GM18502 (cell line): ENCODE data around the gene FBN1.
A peak's percentile ranks its signal among the peaks of the same experiment; 100 is the strongest.

Experiments
- ATAC-seq: cut with Tn5 transposase; IDR thresholded peaks from one replicate; pipeline ENCODE4 v1.9.1; 2021; ENCODE audit warnings: mild to moderate bottlenecking; ENCODE audit not compliant: unreplicated experiment, poor library complexity

Gene FBN1

DNA sequence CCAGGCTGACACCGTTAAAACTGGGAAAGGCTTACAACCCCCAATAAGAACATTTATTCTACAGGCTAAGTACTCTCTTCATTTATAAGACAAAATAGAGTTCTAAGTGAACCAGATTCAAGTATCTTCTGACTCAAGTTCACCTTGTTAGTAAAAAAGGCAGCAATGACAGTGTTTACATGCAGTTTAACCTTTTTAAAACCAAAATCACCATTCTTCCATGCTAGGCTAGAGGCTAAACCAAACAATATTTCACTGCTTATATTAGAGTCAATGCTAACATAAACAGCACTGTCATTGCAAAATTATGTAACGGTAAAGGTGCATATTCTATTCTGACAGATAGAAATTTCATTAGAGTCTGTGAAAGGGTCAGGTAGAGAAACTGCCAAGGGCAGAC, 118.0 kb downstream of the FBN1 start:
- no peak for ATAC-seq

DNA sequence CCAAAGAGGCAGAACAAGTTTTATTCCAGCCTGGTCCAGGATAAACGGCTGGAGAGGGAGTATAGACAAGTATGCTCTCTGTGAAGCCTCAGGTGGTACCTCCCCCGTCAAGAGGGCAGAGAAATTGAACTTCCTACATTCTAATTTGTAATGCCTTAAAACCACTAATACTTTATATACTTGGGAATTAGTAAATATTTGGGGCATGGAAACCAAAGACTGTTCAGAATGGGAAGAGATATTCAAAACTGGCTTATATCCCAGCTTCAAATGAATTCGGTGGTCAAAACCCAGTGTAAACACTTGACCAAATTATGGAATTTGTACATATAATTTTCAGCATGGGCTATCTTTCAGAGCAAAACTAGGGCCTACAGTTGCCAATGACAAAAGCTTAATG, 122.6 kb downstream of the FBN1 start:
- ATAC-seq, result no peak

DNA sequence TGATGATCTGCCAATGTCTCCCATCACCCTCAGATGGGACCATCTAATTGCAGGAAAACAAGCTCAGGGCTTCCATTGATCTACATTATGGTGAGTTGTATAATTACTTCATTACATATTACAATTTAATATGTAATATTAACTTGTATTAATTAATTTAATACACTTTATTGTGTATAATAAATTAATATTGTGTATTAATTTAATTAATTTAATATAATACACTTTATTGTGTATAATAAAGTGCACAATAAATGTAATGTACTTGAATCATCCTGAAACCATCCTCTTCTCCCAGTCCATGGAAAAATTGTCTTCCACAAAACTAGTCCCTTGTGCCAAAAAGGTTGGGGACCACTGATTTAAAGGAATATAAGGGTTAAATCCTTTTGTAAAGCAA, 123.4 kb downstream of the FBN1 start:
- ATAC-seq, result no peak

DNA sequence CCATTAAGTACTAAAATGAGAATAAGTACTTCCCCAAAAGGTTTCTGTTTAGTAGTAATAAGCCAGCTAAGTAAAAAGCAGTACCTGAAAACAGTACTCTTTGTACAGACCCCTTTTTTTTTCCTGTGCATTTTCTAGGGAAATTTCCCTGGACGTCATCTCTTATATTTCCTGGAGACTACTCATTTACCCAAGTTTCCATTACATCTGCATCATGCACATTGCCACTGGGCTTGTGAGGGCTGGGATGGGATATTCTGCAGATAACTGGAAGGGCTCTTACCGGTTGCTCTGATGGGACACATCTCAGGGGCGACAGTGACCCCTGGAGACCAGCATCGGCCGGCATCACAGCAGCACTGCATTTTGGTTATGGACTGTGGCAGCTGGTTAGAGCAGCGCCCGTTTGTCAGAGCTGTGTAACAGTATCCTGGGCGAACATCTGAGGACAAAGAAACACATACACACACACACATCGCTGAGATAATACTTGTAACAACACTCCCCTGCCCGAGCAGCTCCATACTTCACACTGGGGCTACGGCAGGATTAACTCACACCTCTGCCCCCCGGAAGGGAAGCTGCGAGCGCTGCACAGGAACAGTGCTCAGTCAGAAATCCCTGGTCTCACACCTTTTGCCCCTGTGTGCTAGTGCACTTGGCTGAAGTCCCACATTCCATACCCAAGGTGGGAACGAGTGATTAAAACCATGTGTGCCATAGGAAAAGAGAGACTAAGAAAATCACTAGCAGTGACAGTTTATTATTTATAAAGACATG, 124.9 kb downstream of the FBN1 start:
- no peak for ATAC-seq

DNA sequence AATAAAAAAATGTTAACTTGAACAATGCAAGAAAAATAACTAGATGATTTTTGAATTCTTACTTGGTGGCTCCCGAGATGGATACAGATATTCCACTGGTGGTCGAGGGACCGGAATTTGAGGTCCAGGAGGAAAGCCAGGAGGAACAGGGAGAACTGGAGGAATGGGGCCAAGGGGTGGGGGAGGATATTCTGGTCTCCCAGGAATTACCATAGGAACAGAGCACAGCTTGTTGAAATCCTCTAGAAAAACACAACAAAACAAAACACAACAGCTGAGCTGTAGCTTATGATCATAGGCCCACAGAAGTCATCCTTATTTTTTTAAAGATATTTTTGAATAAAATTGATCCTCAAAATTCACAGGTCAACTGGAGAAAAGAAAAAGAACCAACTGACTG, 129.4 kb downstream of the FBN1 start:
- no peak for ATAC-seq

DNA sequence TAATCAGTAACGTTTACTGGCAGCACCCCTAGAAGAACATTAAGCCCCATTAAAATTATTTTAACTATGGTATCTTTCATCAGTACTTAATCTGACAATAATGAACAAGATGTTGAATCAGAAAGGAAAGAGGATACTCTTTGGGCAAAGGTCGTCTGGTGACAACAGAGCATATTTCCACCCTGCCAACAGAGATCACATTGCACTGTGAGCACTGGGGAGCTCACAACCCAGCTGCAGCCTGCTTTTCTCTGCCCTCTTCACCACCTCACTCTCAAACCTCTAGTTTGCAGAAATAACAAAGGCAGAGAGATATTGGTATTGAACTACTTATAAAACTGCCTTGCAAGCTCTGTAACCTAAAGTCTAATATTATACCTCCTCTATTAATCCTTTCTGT, 130.0 kb downstream of the FBN1 start:
- no peak for ATAC-seq

DNA sequence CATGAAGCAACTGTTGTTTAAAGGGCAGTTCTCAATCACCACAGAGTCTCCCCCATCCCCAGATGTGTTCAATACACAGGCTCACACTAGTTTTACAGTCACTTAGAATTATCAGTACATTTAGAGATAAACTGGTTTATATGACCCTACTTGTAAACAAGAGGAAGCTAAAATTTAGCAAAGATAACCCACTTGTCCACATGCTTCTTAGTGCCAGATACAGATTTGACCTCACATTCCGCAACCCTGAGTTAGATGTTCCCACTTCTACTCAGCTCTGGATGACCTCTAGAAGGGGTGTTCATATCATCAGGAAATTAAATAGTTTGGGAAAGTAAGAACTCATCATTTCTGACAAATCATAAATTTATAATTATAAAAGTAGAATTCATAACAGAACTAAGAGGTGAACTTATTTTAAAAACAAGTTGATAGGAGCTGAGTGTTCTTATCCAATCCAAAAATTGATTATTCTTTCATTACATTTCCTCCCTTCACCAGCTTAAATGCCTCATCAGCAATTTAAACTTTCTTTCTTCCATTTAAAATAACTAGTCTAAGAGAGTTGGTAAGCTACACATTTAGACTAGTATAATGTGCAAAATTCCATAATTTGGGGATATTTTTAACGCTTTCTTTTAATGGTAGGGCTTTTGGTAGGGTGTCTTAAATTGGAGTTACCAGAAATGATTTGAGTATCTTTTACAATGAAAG, 131.2 kb downstream of the FBN1 start:
- no peak for ATAC-seq

DNA sequence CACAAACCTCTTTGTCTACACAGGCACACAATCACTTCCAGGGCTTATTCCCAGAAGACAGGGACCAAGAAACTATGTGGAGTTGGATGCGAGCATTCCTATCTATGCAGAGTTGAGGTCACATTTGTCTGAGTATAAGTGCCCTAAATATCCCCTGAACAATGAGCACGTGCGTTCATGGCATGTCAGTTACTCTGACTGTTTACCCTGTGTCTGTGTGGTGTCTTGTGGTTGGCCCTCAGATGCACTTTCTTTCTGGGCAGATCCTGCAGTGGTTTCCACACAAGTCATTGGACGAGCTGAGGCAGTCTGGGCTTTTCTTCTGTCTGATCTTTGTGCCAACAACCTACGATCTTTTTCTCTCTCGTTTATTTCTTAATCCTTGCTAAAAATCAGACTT, 134.5 kb downstream of the FBN1 start:
- ATAC-seq, result no peak

DNA sequence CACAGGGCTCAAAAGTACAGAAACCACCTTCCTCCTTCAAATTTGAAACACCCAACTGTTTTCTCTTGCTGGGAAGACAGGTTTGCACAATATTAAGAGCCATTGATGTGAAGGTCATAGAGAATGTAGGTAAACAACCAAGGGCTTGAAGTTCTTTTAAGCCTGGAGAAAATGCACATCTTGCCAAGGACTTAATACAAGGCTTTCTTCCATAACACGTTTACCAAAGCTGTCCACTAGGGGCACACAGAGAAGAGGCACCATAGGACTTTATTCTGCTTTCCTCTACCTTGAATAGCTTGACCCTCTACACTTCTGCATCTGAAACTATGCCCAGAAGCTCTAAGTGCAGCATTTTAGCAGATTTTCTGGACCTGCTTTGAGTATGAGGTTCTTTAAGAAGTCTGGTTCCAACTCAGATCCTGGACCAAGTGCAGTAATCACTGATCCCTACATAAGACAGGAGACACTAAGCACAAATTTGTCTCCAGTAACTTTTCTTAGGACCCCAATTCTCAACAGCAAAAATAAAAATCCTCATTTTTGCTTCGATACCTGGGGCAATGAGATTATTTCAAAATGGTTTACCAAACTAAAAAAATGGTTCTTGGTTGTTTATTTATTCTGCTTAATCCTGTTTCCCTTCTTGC, 138.0 kb downstream of the FBN1 start:
- ATAC-seq, result peak; percentile 92

DNA sequence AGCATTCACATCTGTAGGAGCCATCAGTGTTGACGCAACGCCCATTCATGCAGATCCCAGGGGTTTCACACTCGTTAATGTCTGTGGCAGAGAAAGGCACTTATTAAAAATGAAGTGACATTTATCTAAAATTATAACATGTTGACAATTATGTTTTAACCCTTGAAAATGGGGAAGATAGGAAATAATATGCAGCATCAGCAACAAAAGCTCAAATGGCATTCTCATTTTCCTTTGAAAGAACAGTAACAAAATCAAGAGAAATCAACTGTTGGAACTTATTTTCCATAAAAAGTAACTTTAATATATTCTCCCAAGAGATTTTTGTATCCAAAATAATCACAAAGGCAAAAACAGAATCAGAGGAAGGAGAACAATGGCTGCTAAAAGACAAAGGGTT, 140.4 kb downstream of the FBN1 start:
- no peak for ATAC-seq

DNA sequence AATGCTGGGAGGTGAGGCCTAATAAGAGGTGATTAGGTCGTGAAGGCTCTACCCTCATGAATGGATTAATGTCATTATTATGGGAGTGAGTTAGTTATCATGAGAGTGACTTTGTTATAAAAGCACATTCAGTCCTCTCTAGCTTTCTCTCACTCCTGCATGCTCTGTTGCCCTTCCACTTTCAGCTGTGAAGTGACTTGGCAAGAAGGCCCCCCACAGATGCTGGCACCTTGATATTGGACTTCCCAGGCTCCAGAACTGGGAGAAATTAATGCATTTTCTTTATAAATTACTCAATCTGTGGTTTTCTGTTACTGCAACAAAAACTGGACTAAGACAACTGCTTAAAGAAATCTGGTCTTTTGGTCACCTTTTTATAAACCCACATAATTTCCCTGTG, 144.3 kb downstream of the FBN1 start:
- peak; percentile 68 for ATAC-seq

DNA sequence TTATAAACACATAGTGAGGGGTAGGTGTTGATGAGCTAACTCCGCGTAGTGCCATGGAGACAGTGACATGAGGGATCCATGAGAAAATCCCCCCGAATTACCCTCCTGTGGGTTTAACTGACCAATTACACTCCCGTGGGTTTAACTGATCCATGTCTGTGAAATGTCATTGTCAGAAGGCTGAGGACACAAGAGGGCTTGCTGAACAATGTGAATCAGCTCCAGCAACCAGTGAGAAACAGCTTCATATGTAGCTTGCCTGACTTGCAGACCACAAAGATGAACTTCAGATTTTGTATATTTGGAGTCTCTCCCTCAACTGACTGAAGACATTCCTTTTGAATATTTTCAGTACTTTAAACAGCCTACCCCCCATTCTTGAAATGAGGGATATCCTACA, 144.9 kb downstream of the FBN1 start:
- no peak for ATAC-seq

DNA sequence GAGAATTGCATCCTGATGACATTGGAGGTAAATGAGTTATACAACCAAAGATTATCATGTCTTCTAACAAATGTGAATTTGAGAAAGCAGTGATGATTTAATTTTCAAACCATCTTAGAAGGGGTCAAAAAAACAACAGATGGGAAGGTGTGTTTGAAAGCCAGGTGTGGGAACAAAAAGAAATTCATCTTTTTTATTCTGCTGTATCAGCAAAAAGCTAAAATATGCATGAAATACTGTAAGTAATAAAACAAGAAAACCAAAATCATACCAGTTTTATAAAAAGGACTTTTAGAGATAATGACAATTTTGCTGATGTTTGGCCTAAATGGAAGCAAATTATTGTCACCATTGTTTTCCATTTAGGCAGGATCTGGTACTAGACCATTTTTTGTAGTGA, 145.5 kb downstream of the FBN1 start:
- ATAC-seq, result no peak

DNA sequence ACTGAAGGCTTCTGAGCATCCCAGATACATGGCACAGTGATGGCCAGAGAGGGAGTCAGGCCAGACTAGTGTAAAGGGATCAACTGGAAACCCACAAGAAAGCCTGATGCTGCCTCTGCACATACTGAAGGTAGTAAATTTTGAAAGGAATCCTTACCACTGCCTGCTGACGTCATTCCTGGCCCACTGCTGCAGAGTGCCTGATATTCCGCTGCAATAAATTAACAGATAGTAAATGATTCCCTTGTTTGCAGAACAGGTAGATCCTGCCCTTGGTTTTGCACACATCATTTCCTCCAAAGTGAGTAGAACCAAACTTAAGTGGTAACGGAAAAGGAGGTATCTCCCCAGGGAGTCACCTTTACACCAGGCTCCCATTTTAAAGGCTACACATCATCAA, 146.7 kb downstream of the FBN1 start:
- ATAC-seq, result no peak

DNA sequence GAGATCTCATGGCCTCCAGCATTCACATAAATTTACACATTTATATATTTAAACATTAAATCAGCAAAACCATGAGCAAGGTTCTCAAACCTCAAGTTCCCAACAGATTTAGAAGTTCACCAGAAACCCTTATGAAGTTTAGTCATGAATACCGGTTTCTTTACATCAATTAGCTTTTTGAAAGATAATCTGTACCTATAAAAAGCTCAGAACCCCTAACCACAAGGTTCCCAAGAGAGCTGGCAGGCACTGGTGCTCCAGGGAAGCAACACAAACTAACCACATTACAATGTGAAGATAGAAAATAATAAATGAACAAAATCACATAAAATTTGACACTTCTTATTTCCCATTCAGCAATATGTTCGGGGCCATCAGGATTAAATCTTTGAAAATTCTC, 150.9 kb downstream of the FBN1 start:
- ATAC-seq, result no peak

DNA sequence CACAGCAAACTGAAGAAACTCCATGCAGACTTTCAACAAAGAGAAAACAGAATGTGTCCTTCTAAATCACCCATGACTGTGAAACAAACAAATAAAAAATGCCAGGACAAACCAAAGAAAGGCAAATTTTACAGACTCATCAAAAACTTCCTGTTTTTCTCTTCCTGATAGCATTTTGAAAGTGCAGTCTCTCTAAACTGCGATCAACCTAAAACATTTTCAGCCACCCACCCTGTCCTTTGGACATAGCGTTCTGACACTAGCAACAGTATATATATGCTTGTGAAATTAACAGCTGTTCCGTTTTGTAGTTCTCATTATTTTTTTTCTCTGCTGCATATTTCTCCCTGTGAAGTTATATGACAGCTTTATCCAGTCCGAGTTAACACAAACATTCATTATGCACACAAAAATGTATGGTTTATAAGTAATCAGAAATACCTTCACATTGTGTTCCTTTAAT, 151.7 kb downstream of the FBN1 start:
- no peak for ATAC-seq

DNA sequence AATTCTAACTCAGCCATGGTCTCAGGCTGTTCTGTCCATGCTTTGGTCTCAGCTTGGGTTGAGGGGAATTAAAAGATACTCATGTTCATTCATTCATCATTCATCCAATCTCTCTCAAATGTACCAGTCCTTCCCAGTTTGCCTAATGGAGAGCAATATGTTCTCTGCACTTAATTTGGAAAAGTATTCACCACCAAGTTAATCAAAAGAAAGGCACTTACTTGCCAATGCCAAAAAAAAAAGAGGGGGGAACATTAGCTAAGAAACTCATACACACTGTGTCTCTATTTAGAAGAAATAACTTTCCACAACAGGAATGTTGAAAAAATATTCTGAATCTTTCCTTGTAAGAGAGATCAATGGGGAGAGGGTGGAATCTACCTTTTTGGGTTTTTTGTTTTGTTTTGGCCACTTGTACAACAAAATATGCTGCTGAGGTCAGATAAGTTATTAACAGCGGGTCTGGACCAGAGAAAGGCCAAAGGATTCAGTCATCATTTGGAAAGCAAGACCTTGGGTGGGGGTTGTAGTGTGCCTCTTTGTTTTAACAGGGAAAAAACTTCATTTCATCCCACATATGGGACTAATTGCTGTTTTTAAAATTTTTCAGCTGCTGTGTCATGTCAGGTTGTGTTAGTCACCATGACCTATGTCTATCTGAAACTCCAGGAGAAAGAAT, 152.3 kb downstream of the FBN1 start:
- no peak for ATAC-seq

DNA sequence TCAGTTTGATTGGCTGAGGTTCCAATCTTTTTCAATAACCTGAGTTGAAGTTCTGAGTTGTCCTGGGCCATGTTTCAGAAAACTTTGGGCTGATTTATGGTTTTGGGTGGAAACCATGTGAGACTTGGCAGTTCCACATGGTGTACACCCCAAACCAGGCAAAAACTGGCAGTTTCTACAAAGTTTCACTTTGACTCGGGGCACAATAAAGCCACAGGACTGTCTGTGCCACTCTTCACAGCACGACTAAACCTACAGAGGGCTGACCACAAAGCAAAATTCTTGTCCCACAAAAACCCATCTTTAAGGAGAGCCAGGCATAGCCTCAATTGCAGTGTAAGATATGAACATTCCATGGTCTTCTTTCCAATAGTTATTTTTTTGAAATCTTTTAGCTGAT, 159.3 kb downstream of the FBN1 start:
- ATAC-seq, result peak; percentile 48

DNA sequence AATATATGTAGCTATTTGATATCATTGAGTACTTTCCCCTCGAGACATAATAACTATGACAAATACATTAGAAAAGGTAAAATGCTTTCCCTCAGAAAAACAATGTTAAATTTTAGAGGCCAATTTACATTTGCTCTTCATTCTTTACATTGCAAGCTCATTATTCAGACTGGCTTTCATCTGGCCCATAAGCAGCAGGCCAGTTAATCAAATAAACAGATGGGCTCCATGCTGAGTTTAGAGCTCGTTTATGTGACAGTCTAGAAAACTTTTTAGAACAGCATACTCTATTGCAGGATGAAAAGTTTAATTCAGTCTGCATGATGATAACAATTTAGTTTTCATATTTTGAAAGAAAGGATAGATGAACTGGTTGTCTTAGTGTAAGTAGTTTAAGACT, 163.7 kb downstream of the FBN1 start:
- no peak for ATAC-seq

DNA sequence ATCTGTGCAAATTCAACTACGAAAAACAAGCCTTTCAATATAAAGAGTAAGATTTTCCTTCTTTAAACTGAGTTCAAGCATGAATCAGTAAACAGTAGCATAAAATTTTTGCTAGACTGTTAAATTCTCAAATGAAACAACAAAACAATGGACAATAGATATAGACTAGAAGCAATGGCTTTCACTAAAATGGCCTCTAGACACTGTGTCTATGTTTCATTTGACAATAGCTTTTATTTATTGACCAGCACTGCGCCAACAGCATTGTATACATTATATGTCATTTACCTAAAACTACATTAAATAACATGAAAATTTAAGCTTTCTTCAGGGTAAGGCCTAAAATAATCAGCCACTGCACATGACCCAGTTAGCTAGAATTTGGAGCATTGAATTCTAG, 165.8 kb downstream of the FBN1 start:
- no peak for ATAC-seq

DNA sequence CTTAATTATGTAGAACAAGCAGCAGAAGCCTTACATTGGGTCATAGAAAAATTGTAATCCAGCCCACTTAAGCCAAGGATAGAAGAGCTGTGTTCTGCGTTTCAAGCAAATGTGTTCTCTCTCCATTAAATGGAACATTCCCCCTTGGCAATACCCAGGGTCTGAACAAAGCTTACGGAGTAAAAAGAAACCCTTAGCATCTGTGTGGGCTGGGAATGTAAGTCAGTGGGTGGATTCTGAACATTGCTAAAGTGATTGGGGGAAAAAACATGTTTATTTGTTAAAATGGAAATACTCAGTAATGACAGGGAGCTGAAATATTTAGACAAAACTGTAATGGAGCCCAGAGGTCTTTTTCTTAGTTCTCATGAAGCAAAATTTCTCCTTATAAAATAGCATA, 166.9 kb downstream of the FBN1 start:
- no peak for ATAC-seq
